Subcutaneous abdominal adipose tissue (tissue), 5 donors: Measurements from ENCODE around the gene FUT3.
"Not testable (repeated sequence)": the region's sequence is repeated elsewhere in the genome, so short reads cannot be mapped to it uniquely, and the experiment has no call there.

Source experiments
- H3K27ac ChIP-seq: one replicate; pipeline ENCODE4 v1.7.0; 2013; ENCODE audit warnings: low read depth, mild to moderate bottlenecking, inconsistent platforms, low read length, moderate library complexity
- H3K27me3 ChIP-seq, 5 donors: one replicate each; pipeline ENCODE4 v1.7.0; 2013; ENCODE audit warnings: low read length in 5 of 5, inconsistent platforms in 1 of 5; ENCODE audit not compliant: control insufficient read depth in 5 of 5, insufficient read depth in 4 of 5
- H3K36me3 ChIP-seq, 5 donors: one replicate each; pipeline ENCODE4 v1.7.0; 2013; ENCODE audit warnings: low read length in 5 of 5; ENCODE audit not compliant: control insufficient read depth in 5 of 5, insufficient read depth in 5 of 5
- H3K4me1 ChIP-seq, 5 donors: one replicate each; pipeline ENCODE4 v1.7.0; 2013; ENCODE audit warnings: low read length in 5 of 5, mild to moderate bottlenecking in 3 of 5, moderate library complexity in 1 of 5; ENCODE audit not compliant: control insufficient read depth in 5 of 5, insufficient read depth in 5 of 5
- H3K4me3 ChIP-seq, 5 donors: one replicate each; pipeline ENCODE4 v1.7.0; 2013; ENCODE audit warnings: low read length in 5 of 5, low read depth in 1 of 5
- H3K9ac ChIP-seq, 5 donors: one replicate each; pipeline ENCODE4 v1.7.0; 2013; ENCODE audit warnings: low read length in 5 of 5, mild to moderate bottlenecking in 4 of 5, moderate library complexity in 3 of 5
- H3K9me3 ChIP-seq, 5 donors: one replicate each; pipeline ENCODE4 v1.7.0; 2013; ENCODE audit warnings: low read length in 5 of 5; ENCODE audit not compliant: control insufficient read depth in 5 of 5
- donor health status: healthy.
- donor health status: healthy.
- donor health status: healthy.
- donor health status: healthy.
- donor health status: healthy.

The FUT3 gene

GRCh38 chr19:5870986-5871394 is 19.7 kb upstream of the FUT3 start:
- H3K4me1 ChIP-seq = peaks cover 0 to 3% (median 0%) of the 10 kb centered on the region in 5 donors
- H3K27me3 ChIP-seq = peaks cover 0 to 5% (median 3%) of the 10 kb centered on the region in 5 donors
- H3K4me3 ChIP-seq = no peak overlapping the region
- H3K9me3 ChIP-seq = no peaks in the 10 kb centered on the region
- H3K9ac ChIP-seq = no peak overlapping the region
- H3K27ac ChIP-seq = no peak overlapping the region
- no peaks in the 10 kb centered on the region for H3K36me3 ChIP-seq

GRCh38 chr19:5867201-5868136 is 16.2 kb upstream of the FUT3 start:
- peaks cover 0 to 3% (median 0%) of the 10 kb centered on the region in 5 donors for H3K4me1 ChIP-seq
- H3K4me3 ChIP-seq = no peak overlapping the region
- H3K27ac ChIP-seq = no peak overlapping the region
- no peaks in the 10 kb centered on the region for H3K9me3 ChIP-seq
- no peaks in the 10 kb centered on the region for H3K36me3 ChIP-seq
- H3K9ac ChIP-seq = no peak overlapping the region
- H3K27me3 ChIP-seq = peaks cover 0 to 6% (median 5%) of the 10 kb centered on the region in 5 donors

DNA sequence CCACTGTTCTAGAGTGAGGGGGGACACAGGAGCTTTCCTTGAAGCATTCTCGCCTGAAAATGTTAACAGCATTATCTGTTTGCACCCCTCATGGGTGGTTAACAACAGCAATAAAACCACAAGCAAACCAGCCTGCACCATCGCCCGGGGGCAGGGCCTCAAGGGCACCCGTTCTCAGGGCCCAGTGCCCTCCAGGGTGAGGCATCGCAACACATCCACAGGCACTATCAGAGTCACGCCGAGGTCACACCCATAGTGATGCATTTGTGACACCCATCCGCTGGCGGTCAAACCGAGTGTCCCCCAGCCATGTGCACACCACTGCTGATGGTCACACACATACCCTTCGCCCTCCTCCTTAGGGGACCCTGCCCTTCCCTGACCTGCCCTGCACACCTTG is 14.5 kb upstream of the FUT3 start:
- H3K9me3 ChIP-seq = no peaks in the 10 kb centered on the region
- peaks cover 5 to 10% (median 6%) of the 10 kb centered on the region in 5 donors for H3K27me3 ChIP-seq
- H3K4me1 ChIP-seq = no peaks in the 10 kb centered on the region
- H3K27ac ChIP-seq = no peak overlapping the region
- no peak overlapping the region for H3K9ac ChIP-seq
- H3K4me3 ChIP-seq = no peak overlapping the region
- H3K36me3 ChIP-seq = no peaks in the 10 kb centered on the region

DNA sequence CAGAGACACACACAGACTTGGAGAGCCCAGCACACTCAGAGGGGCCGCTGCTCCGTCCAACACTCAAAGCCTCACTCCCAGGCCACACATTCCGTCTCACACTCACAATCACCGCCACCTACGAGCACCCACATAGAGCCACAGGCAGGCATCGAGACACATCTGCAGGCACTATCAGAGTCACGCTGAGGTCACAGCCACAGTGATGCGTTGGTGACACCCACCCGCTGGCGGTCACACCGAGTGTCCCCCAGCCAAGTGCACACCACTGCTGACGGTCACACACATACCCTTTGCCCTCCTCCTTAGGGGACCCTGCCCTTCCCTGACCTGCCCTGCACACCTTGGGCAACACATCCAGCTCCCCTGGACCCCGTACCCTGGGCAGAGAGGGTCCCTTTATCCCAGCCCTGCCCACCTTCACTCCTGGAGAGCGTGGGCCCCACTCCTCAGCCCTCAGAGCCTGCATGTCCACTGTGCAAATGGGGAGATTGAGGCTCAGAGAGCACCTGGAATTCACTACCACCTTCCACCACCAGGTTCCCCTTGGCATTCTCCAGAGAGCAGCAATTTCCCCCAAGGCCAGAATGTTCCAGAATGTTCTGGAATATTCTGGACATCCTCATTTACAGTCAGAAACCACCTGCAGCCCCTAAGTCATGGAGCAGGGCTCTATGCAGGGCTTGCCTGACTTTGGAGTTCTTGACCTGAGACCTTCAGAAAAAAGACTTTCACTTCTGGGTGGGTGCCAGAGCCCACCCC is 13.7 kb upstream of the FUT3 start:
- H3K36me3 ChIP-seq = no peaks in the 10 kb centered on the region
- H3K9ac ChIP-seq = no peak overlapping the region
- peaks cover 5 to 10% (median 6%) of the 10 kb centered on the region in 5 donors for H3K27me3 ChIP-seq

GRCh38 chr19:5864013-5864720 is 12.9 kb upstream of the FUT3 start:
- Histone ChIP-seq H3K9ac (no peak overlapping the region), H3K9me3 (no peaks in the 10 kb centered on the region), H3K4me1 (no peaks in the 10 kb centered on the region), H3K27ac (no peak overlapping the region), H3K27me3 (peaks cover 5 to 12% (median 6%) of the 10 kb centered on the region in 5 donors), H3K4me3 (no peak overlapping the region), H3K36me3 (no peaks in the 10 kb centered on the region)

More for the DNA sequence above, 13.7 kb upstream of the FUT3 start:
- Histone ChIP-seq H3K4me3 (no peak overlapping the region), H3K4me1 (no peaks in the 10 kb centered on the region), H3K9me3 (no peaks in the 10 kb centered on the region), H3K27ac (no peak overlapping the region)

- no peaks in the 10 kb centered on the region for H3K4me1 ChIP-seq
- no peak overlapping the region for H3K4me3 ChIP-seq
- H3K9ac ChIP-seq = no peak overlapping the region
- H3K36me3 ChIP-seq = no peaks in the 10 kb centered on the region
- no peaks in the 10 kb centered on the region for H3K9me3 ChIP-seq
- H3K27ac ChIP-seq = no peak overlapping the region
- H3K27me3 ChIP-seq = peaks cover 5 to 12% (median 6%) of the 10 kb centered on the region in 5 donors
Observed at GRCh38 chr19:5863030-5863665, 11.9 kb upstream of the FUT3 start.

DNA sequence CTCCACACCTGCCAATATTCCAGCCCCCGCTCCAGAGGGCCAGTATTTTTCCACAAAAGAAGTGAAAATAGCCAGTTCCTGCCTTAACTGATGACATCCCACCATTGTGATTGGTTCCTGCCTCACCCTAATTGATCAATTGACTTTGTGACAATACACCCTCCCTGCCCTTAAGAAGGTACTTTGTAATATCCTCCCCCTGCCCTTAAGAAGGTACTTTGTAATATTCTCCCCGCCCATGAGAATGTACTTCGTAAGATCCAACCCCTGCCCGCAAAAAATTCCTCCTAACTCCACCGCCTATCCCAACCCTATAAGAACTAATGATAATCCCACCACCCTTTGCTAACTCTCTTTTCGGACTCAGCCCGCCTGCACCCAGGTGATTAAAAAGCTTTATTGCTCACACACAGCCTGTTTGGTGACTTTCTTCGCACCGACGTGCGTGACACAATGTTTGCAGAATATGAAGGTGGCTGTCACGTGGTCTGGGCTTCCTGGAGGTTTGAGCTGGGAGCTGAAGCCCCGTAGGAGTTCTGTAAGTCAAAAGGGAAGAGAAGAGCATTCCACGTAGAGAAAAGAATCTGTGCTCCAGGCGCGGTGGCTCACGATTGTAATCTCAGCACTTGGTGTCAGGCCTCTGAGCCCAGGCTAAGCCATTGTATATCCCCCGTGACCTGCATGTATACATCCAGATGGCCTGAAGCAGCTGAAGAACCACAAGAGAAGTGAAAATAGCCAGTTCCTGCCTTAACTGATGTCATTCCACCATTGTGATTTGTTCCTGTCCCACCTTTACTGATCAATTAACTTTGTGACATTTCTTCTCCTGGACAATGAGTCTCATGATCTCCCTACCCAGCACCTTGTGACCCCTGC is 6.2 kb upstream of the FUT3 start:
- no peaks in the 10 kb centered on the region for H3K36me3 ChIP-seq
- H3K27me3 ChIP-seq = peaks cover 0 to 9% (median 8%) of the 10 kb centered on the region in 5 donors
- no peak overlapping the region for H3K9ac ChIP-seq
- H3K27ac ChIP-seq = no peak overlapping the region
- H3K9me3 ChIP-seq = no peaks in the 10 kb centered on the region
- H3K4me1 ChIP-seq = no peaks in the 10 kb centered on the region
- H3K4me3 ChIP-seq = no peak overlapping the region

DNA sequence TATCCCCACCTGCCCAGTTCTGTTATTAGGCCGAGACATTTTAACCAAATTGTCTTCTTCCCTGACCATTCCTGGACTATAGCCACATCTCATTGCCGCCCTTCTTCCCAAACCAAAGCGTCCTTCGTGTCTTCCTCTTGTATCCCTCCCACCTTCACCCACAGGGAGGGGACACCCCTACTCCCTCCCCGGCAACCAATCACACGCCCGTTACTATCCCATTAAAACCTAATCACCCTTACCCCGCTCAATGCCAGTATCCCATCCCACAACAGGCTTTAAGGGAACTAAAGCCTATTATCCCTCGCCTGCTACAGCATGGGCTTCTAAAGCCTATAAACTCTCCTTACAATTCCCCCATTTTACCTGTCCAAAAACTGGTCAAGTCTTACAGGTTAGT is 3.9 kb upstream of the FUT3 start:
- not testable (repeated sequence) for H3K36me3 ChIP-seq, H3K27me3 ChIP-seq, H3K9me3 ChIP-seq, H3K27ac ChIP-seq, H3K9ac ChIP-seq, H3K4me3 ChIP-seq, H3K4me1 ChIP-seq

DNA sequence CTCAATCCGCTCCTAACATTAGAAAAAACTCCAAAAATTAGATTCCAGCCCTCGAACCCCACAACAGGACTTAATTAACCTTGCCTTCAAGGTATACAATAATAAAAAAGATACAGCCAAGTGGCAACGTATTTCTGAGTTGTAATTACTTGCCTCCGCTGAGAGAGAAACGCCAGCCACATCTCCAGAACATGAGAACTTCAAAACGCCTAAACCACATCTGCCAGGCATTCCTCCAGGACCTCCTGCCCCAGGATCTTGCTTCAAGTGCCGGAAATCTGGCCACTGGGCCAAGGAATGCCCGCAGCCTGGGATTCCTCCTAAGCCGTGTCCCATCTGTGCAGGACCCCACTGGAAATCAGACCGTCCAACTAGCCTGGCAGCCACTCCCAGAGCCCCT is 2.9 kb upstream of the FUT3 start:
- H3K27me3 ChIP-seq, H3K4me3 ChIP-seq, H3K9ac ChIP-seq, H3K36me3 ChIP-seq, H3K4me1 ChIP-seq, H3K27ac ChIP-seq, H3K9me3 ChIP-seq: not testable (repeated sequence)
